Measurements from ENCODE around the gene SNX25. TPM values are rescaled to one million over a fixed set of nuclear protein-coding genes. Genes with fewer than 3 reads are reported as not detected.

Gene SNX25
- total and polyA plus RNA-seq, 7 donors, result 2.5 to 40.5 (median 22.7) TPM

DNA sequence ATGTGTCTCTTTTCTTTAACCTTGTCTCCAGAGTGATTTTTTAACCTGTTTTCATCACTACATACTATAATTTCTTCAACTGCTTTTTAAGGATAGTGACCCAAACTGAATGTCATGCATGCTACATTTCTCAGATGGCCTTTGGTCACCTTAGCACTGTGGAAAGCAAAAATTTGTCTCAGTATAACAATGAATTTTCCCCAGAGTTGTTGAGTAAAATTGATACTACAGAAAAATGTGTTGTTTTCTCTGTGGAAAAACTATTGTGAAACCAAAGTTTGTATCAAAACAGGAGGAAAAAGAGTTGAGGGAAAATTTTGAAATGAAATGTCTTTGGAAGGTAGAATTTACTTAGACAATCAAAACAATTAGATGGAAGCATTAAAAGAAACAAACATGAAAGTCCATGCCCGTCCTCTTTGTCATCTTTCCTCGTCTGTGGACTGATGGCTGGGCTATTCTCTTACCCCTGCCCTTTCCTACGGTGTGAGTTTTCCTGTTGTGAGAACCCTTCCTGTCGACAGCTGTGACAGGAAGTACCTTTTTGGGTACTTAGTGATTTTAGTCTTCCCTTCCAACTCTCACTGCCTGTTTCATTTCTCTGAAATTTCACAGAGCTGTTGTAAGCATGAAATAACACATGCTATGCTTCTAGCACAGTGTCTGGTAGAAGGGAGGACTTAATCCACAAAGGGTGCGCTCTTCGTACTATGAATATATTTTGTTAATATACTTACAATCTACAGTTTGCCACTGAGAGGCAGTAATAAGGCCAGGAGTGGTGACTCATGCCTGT is 135.5 kb downstream of the SNX25 start:
- H3K4me1 ChIP-seq, result peaks cover 0 to 37% (median 23%) of the 10 kb centered on the region in 4 donors
- no peak for DNase-seq
- H3K27me3 ChIP-seq, result no peaks in the 10 kb centered on the region
- 63 to 85% methylated on average over 6 of the region's 6 CpGs for WGBS, 2 donors
- no peak overlapping the region for H3K4me3 ChIP-seq
- TF ChIP-seq POLR2AphosphoS5 (IDR thresholded peaks at IDR 0.05), result peak; percentile 29 to 70 (median 60)
- TF ChIP-seq POLR2A (IDR thresholded peaks at IDR 0.05), result no peak
- TF ChIP-seq EP300 (IDR thresholded peaks at IDR 0.05), result no peak
- TF ChIP-seq, protein P1, sequence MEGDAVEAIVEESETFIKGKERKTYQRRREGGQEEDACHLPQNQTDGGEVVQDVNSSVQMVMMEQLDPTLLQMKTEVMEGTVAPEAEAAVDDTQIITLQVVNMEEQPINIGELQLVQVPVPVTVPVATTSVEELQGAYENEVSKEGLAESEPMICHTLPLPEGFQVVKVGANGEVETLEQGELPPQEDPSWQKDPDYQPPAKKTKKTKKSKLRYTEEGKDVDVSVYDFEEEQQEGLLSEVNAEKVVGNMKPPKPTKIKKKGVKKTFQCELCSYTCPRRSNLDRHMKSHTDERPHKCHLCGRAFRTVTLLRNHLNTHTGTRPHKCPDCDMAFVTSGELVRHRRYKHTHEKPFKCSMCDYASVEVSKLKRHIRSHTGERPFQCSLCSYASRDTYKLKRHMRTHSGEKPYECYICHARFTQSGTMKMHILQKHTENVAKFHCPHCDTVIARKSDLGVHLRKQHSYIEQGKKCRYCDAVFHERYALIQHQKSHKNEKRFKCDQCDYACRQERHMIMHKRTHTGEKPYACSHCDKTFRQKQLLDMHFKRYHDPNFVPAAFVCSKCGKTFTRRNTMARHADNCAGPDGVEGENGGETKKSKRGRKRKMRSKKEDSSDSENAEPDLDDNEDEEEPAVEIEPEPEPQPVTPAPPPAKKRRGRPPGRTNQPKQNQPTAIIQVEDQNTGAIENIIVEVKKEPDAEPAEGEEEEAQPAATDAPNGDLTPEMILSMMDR (IDR thresholded peaks at IDR 0.05), result no peak
- intact Hi-C loops (cut with DNase I), result loop anchor here (2.0 to 10.0 kb wide), 2 partner anchors 136 to 200 kb away; partner anchors contain the start of genes SLC25A4 and SNX25
- H3K9me3 ChIP-seq, result no peaks in the 10 kb centered on the region
- H3K36me3 ChIP-seq, result peaks cover 0 to 11% (median 0%) of the 10 kb centered on the region in 4 donors
- peak overlapping the region; percentile 61 to 88 (median 80) for H3K27ac ChIP-seq

GRCh38 chr4:185346975-185347601 is 137.7 kb downstream of the SNX25 start:
- H3K36me3 ChIP-seq, result peaks cover 0 to 22% (median 0%) of the 10 kb centered on the region in 4 donors
- H3K4me3 ChIP-seq, result no peak overlapping the region
- WGBS, 2 donors, result 88 to 91% methylated on average over 14 of the region's 14 CpGs
- intact Hi-C loops (cut with DNase I), result loop anchor here (2.0 to 10.0 kb wide), 2 partner anchors 48 to 202 kb away; partner anchors contain the start of genes LRP2BP and SLC25A4
- H3K27ac ChIP-seq, result peak overlapping the region in 3 of 4 donors; percentile 77 to 88 (median 82)
- DNase-seq, result no peak
- peaks cover 0 to 37% (median 23%) of the 10 kb centered on the region in 4 donors for H3K4me1 ChIP-seq
- H3K27me3 ChIP-seq, result no peaks in the 10 kb centered on the region
- TF ChIP-seq EP300 (IDR thresholded peaks at IDR 0.05), result no peak
- TF ChIP-seq POLR2A (IDR thresholded peaks at IDR 0.05), result no peak
- peak in 3 of 4 donors; percentile 8 to 51 (median 11) for TF ChIP-seq POLR2AphosphoS5 (IDR thresholded peaks at IDR 0.05)
- TF ChIP-seq, protein P1 (IDR thresholded peaks at IDR 0.05), result no peak
- H3K9me3 ChIP-seq, result no peaks in the 10 kb centered on the region

GRCh38 chr4:185351691-185352090 is 142.3 kb downstream of the SNX25 start:
- WGBS, 2 donors, result 90 to 96% methylated on average over 13 of the region's 13 CpGs
- peaks cover 0 to 16% (median 3%) of the 10 kb centered on the region in 4 donors for H3K4me1 ChIP-seq
- H3K4me3 ChIP-seq, result no peak overlapping the region
- H3K27ac ChIP-seq, result no peak overlapping the region
- H3K36me3 ChIP-seq, result peaks cover 0 to 32% (median 0%) of the 10 kb centered on the region in 4 donors
- no peaks in the 10 kb centered on the region for H3K27me3 ChIP-seq
- TF ChIP-seq EP300 (IDR thresholded peaks at IDR 0.05) (no peak), POLR2A (IDR thresholded peaks at IDR 0.05) (no peak), POLR2AphosphoS5 (IDR thresholded peaks at IDR 0.05) (no peak)
- DNase-seq, result no peak
- no peaks in the 10 kb centered on the region for H3K9me3 ChIP-seq
- intact Hi-C loops (cut with DNase I), result no loop called here

- no peaks in the 10 kb centered on the region for H3K9me3 ChIP-seq
- peaks cover 0 to 11% (median under 1%) of the 10 kb centered on the region in 4 donors for H3K4me1 ChIP-seq
- H3K27me3 ChIP-seq, result no peaks in the 10 kb centered on the region
- H3K36me3 ChIP-seq, result peaks cover 0 to 32% (median 0%) of the 10 kb centered on the region in 4 donors
- no peak for DNase-seq
- no peak overlapping the region for H3K4me3 ChIP-seq
- TF ChIP-seq, protein P1 (IDR thresholded peaks at IDR 0.05), result no peak
- TF ChIP-seq EP300 (IDR thresholded peaks at IDR 0.05) (no peak), POLR2A (IDR thresholded peaks at IDR 0.05) (no peak), POLR2AphosphoS5 (IDR thresholded peaks at IDR 0.05) (no peak)
- no peak overlapping the region for H3K27ac ChIP-seq
- intact Hi-C loops (cut with DNase I), result no loop called here
- WGBS, 2 donors, result 92 to 93% methylated on average over 7 of the region's 7 CpGs
Observed at GRCh38 chr4:185352202-185352601, 142.8 kb downstream of the SNX25 start.

GRCh38 chr4:185352741-185353140 is 143.3 kb downstream of the SNX25 start:
- Histone ChIP-seq H3K4me1 (peaks cover 0 to 6% (median 0%) of the 10 kb centered on the region in 4 donors), H3K9me3 (no peaks in the 10 kb centered on the region), H3K36me3 (peaks cover 0 to 34% (median 0%) of the 10 kb centered on the region in 4 donors), H3K27me3 (no peaks in the 10 kb centered on the region), H3K27ac (no peak overlapping the region), H3K4me3 (no peak overlapping the region)
- intact Hi-C loops (cut with DNase I), result no loop called here
- TF ChIP-seq POLR2A (IDR thresholded peaks at IDR 0.05) (no peak), POLR2AphosphoS5 (IDR thresholded peaks at IDR 0.05) (no peak), EP300 (IDR thresholded peaks at IDR 0.05) (no peak)
- TF ChIP-seq, protein P1 (IDR thresholded peaks at IDR 0.05), result no peak
- no peak for DNase-seq
- WGBS, 2 donors, result 97% methylated on average over 2 of the region's 2 CpGs
